ENCODE measurements around the gene ABCA2.

The ABCA2 gene

DNA sequence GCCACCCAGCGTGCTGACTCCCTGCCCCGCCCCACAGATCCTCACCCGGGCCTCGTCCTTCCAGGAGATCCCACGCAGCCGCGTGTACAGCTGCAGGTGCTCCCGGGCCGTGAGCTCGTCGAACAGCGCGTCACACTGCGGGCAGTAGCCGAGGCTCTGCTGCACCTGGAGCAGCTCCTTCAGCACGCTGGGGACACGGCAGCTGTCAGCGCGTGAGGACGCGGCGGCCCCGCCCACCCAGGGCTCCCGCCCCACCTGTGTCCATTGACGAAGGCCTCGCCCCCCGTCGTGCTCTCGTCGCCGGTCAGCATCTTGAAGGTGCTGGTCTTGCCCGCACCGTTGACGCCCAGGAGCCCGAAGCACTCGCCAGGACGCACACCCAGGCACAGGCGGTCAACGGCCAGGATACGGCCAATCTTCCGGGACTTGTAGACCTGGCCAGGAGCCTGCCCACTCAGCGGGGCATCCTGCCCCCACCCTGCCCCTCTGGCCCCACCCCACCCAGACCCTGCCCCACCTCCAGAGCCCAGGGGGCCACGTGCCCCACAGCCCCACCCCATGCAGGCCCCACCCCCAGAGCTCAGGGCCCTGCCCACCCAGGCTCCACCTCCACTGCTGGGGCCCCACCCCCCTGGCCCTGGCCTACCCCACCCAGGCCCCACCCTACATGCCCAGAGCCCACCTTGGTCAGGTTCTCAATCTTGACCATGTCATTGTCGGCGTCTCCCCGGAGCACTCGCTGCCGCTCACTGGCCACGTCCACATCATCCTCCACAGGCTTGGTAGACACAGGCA, 17.9 kb downstream of the ABCA2 start:
- no peak overlapping the region for H2BK5ac ChIP-seq (ENCODE audit: low read depth, low read length, poor library complexity)

DNA sequence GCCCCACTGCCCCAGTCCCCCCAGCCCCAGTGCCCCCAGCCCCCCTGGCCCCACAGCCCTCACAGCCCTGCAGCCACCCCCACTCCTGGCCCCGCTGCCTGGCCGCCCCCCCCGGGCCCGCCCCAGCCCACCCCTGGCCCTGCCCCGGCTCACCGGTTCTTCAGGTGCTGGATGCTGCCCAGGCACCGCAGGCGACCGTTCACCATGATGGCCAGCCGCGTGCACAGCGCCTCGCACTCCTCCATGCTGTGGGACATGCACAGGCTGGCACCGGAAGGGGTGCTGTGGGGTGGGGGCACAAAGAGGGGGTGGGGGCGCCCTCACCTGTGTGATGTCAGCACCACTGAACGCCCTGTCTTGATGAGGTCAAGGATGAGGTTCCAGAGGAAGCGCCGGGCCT, 18.8 kb downstream of the ABCA2 start:
- no CpG with 5 or more reads among the region's 18 CpGs for WGBS (ENCODE audit: extremely low coverage, insufficient coverage, insufficient read length)
- no peak overlapping the region for H3K23ac ChIP-seq (ENCODE audit: low read length)
- H2AK5ac ChIP-seq (ENCODE audit: low read length): no peak overlapping the region
- H3K36me3 ChIP-seq (ENCODE audit: control insufficient read depth in 1 of 2, insufficient read depth in 2 of 2, low read length in 2 of 2): no peaks in the 10 kb centered on the region
- H4K8ac ChIP-seq (ENCODE audit: low read depth, low read length): no peak overlapping the region
- H2BK12ac ChIP-seq (ENCODE audit: low read length): no peak overlapping the region
- no peak overlapping the region for H4K12ac ChIP-seq (ENCODE audit: low read depth, low read length)
- H3K18ac ChIP-seq (ENCODE audit: low read length): no peak overlapping the region
- H3K9me3 ChIP-seq (ENCODE audit: insufficient read depth, low read depth, low read length): peaks cover 8% of the 10 kb centered on the region
- H2BK5ac ChIP-seq (ENCODE audit: low read depth, low read length, poor library complexity): no peak overlapping the region
- no peak overlapping the region for H3K14ac ChIP-seq (ENCODE audit: low read length)
- no peaks in the 10 kb centered on the region for H3K79me2 ChIP-seq (ENCODE audit: control insufficient read depth, insufficient read depth, low read length, poor library complexity)
- no peak for DNase-seq
- H3K27ac ChIP-seq (ENCODE audit: low read depth, low read length): no peak overlapping the region
- no peaks in the 10 kb centered on the region for H3K27me3 ChIP-seq (ENCODE audit: insufficient read depth, low read length)
- H3K4me1 ChIP-seq (ENCODE audit: control insufficient read depth in 1 of 2, insufficient read depth in 2 of 2, low read length in 2 of 2): no peaks in the 10 kb centered on the region
- H3K79me1 ChIP-seq (ENCODE audit: low read length): no peaks in the 10 kb centered on the region
- H2BK120ac ChIP-seq (ENCODE audit: insufficient read depth, low read length, poor library complexity): no peak overlapping the region
- H4K91ac ChIP-seq (ENCODE audit: low read depth, low read length): no peak overlapping the region
- no peak overlapping the region for H3K4ac ChIP-seq (ENCODE audit: low read depth, low read length)
- H2AFZ ChIP-seq (ENCODE audit: insufficient read depth, low read length, poor library complexity): no peak overlapping the region
- no peak overlapping the region for H3K4me2 ChIP-seq (ENCODE audit: low read length)
- H3K9ac ChIP-seq (ENCODE audit: low read length): no peak overlapping the region
- no peak overlapping the region for H3K4me3 ChIP-seq (ENCODE audit: low read depth, low read length)

More for the DNA sequence above, 17.9 kb downstream of the ABCA2 start:
- H3K9me3 ChIP-seq (ENCODE audit: insufficient read depth, low read depth, low read length): peaks cover 11% of the 10 kb centered on the region
- H3K79me2 ChIP-seq (ENCODE audit: control insufficient read depth, insufficient read depth, low read length, poor library complexity): no peaks in the 10 kb centered on the region
- H3K27me3 ChIP-seq (ENCODE audit: insufficient read depth, low read length): no peaks in the 10 kb centered on the region
- no peak for DNase-seq
- H4K8ac ChIP-seq (ENCODE audit: low read depth, low read length): no peak overlapping the region
- no peak overlapping the region for H2BK120ac ChIP-seq (ENCODE audit: insufficient read depth, low read length, poor library complexity)
- H3K4me2 ChIP-seq (ENCODE audit: low read length): no peak overlapping the region
- H2AFZ ChIP-seq (ENCODE audit: insufficient read depth, low read length, poor library complexity): no peak overlapping the region
- no peak overlapping the region for H3K14ac ChIP-seq (ENCODE audit: low read length)
- H4K12ac ChIP-seq (ENCODE audit: low read depth, low read length): no peak overlapping the region
- no peak overlapping the region for H2AK5ac ChIP-seq (ENCODE audit: low read length)
- no peak overlapping the region for H4K91ac ChIP-seq (ENCODE audit: low read depth, low read length)
- no peak overlapping the region for H2BK12ac ChIP-seq (ENCODE audit: low read length)
- no peaks in the 10 kb centered on the region for H3K4me1 ChIP-seq (ENCODE audit: control insufficient read depth in 1 of 2, insufficient read depth in 2 of 2, low read length in 2 of 2)
- no peaks in the 10 kb centered on the region for H3K79me1 ChIP-seq (ENCODE audit: low read length)
- H3K9ac ChIP-seq (ENCODE audit: low read length): no peak overlapping the region
- no peak overlapping the region for H3K27ac ChIP-seq (ENCODE audit: low read depth, low read length)
- H3K4ac ChIP-seq (ENCODE audit: low read depth, low read length): no peak overlapping the region
- H3K18ac ChIP-seq (ENCODE audit: low read length): no peak overlapping the region
- no CpG with 5 or more reads among the region's 49 CpGs for WGBS (ENCODE audit: extremely low coverage, insufficient coverage, insufficient read length)
- H3K4me3 ChIP-seq (ENCODE audit: low read depth, low read length): no peak overlapping the region
- H3K23ac ChIP-seq (ENCODE audit: low read length): no peak overlapping the region
- H3K36me3 ChIP-seq (ENCODE audit: control insufficient read depth in 1 of 2, insufficient read depth in 2 of 2, low read length in 2 of 2): no peaks in the 10 kb centered on the region

DNA sequence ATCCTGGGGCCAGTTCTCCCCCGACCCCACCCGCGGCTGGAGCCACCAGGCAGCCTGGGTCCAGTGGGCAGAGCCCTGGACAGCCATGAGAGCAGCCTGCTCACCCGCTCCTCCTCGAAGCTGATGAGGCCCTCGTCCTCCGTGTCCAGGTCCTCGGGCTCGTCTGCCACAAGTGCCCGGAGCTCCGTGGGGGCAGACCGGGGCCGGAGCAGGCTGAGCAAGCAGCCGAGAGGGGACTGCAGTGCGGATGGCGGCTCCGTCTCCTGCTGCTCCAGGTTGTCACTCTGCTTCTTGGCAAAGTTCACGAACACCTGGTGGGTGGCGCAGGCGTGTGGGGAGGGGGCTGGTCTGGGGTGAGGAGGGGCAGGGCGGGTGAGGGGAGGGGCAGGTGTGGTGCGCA, 19.7 kb downstream of the ABCA2 start:
- no peak overlapping the region for H3K4me3 ChIP-seq (ENCODE audit: low read depth, low read length)
- no peak overlapping the region for H4K12ac ChIP-seq (ENCODE audit: low read depth, low read length)
- no peak overlapping the region for H3K23ac ChIP-seq (ENCODE audit: low read length)
- peaks cover 7% of the 10 kb centered on the region for H3K9me3 ChIP-seq (ENCODE audit: insufficient read depth, low read depth, low read length)
- H3K14ac ChIP-seq (ENCODE audit: low read length): no peak overlapping the region
- H3K27ac ChIP-seq (ENCODE audit: low read depth, low read length): no peak overlapping the region
- no peak overlapping the region for H4K8ac ChIP-seq (ENCODE audit: low read depth, low read length)
- DNase-seq: no peak
- H3K18ac ChIP-seq (ENCODE audit: low read length): no peak overlapping the region
- H2BK120ac ChIP-seq (ENCODE audit: insufficient read depth, low read length, poor library complexity): no peak overlapping the region
- no CpG with 5 or more reads among the region's 22 CpGs for WGBS (ENCODE audit: extremely low coverage, insufficient coverage, insufficient read length)
- H3K27me3 ChIP-seq (ENCODE audit: insufficient read depth, low read length): no peaks in the 10 kb centered on the region
- no peak overlapping the region for H2AFZ ChIP-seq (ENCODE audit: insufficient read depth, low read length, poor library complexity)
- H3K79me1 ChIP-seq (ENCODE audit: low read length): no peaks in the 10 kb centered on the region
- H3K36me3 ChIP-seq (ENCODE audit: control insufficient read depth in 1 of 2, insufficient read depth in 2 of 2, low read length in 2 of 2): no peaks in the 10 kb centered on the region
- no peak overlapping the region for H3K4ac ChIP-seq (ENCODE audit: low read depth, low read length)
- H4K91ac ChIP-seq (ENCODE audit: low read depth, low read length): no peak overlapping the region
- no peaks in the 10 kb centered on the region for H3K79me2 ChIP-seq (ENCODE audit: control insufficient read depth, insufficient read depth, low read length, poor library complexity)
- no peak overlapping the region for H2BK5ac ChIP-seq (ENCODE audit: low read depth, low read length, poor library complexity)
- H2BK12ac ChIP-seq (ENCODE audit: low read length): no peak overlapping the region
- no peaks in the 10 kb centered on the region for H3K4me1 ChIP-seq (ENCODE audit: control insufficient read depth in 1 of 2, insufficient read depth in 2 of 2, low read length in 2 of 2)
- no peak overlapping the region for H2AK5ac ChIP-seq (ENCODE audit: low read length)
- no peak overlapping the region for H3K9ac ChIP-seq (ENCODE audit: low read length)
- no peak overlapping the region for H3K4me2 ChIP-seq (ENCODE audit: low read length)

DNA sequence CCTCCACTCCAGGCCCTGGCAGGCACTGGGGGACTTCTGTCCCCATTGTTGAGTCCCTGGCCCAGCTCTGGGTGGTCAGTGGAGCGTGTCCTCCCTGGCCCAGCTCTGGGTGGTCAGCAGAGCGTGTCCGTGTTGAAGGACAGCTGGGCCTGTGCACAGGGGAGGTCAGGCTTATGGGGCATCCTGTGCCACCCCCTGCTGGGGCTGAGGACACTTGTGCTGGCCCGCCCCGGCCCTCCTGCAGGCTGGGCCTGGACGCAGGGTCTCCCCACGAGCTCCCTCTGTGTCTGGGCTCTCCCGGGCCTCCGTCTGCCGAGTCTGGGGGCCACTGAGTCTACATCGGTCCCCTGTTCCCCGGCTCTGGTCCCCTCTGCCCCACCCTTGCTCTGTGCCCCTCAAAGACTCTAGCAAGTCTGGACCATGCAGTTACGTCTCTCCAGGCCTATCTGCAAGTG, 20.2 kb downstream of the ABCA2 start:
- Histone ChIP-seq H3K27me3 (ENCODE audit: insufficient read depth, low read length) (no peaks in the 10 kb centered on the region), H4K8ac (ENCODE audit: low read depth, low read length) (no peak overlapping the region), H3K9ac (ENCODE audit: low read length) (no peak overlapping the region), H4K91ac (ENCODE audit: low read depth, low read length) (no peak overlapping the region), H3K18ac (ENCODE audit: low read length) (no peak overlapping the region), H2AFZ (ENCODE audit: insufficient read depth, low read length, poor library complexity) (no peak overlapping the region), H3K14ac (ENCODE audit: low read length) (no peak overlapping the region), H3K4me1 (ENCODE audit: control insufficient read depth in 1 of 2, insufficient read depth in 2 of 2, low read length in 2 of 2) (no peaks in the 10 kb centered on the region), H3K79me2 (ENCODE audit: control insufficient read depth, insufficient read depth, low read length, poor library complexity) (no peaks in the 10 kb centered on the region), H2AK5ac (ENCODE audit: low read length) (no peak overlapping the region), H3K36me3 (ENCODE audit: control insufficient read depth in 1 of 2, insufficient read depth in 2 of 2, low read length in 2 of 2) (no peaks in the 10 kb centered on the region), H2BK120ac (ENCODE audit: insufficient read depth, low read length, poor library complexity) (no peak overlapping the region), H3K79me1 (ENCODE audit: low read length) (no peaks in the 10 kb centered on the region), H4K12ac (ENCODE audit: low read depth, low read length) (no peak overlapping the region), H3K4me2 (ENCODE audit: low read length) (no peak overlapping the region), H2BK5ac (ENCODE audit: low read depth, low read length, poor library complexity) (no peak overlapping the region), H3K4ac (ENCODE audit: low read depth, low read length) (no peak overlapping the region), H3K27ac (ENCODE audit: low read depth, low read length) (no peak overlapping the region), H3K4me3 (ENCODE audit: low read depth, low read length) (no peak overlapping the region), H3K23ac (ENCODE audit: low read length) (no peak overlapping the region), H2BK12ac (ENCODE audit: low read length) (no peak overlapping the region), H3K9me3 (ENCODE audit: insufficient read depth, low read depth, low read length) (peaks cover 7% of the 10 kb centered on the region)
- DNase-seq: no peak
- no CpG with 5 or more reads among the region's 13 CpGs for whole genome bisulfite sequencing (ENCODE audit: extremely low coverage, insufficient coverage, insufficient read length)
